HG03354 (cell line): Measurements from ENCODE around the gene PCSK6.

Source experiments
- ATAC-seq: cut with Tn5 transposase; IDR thresholded peaks from one replicate; pipeline ENCODE4 v1.9.1; 2021; ENCODE audit warnings: mild to moderate bottlenecking; ENCODE audit not compliant: unreplicated experiment, poor library complexity, severe bottlenecking

PCSK6 gene

DNA sequence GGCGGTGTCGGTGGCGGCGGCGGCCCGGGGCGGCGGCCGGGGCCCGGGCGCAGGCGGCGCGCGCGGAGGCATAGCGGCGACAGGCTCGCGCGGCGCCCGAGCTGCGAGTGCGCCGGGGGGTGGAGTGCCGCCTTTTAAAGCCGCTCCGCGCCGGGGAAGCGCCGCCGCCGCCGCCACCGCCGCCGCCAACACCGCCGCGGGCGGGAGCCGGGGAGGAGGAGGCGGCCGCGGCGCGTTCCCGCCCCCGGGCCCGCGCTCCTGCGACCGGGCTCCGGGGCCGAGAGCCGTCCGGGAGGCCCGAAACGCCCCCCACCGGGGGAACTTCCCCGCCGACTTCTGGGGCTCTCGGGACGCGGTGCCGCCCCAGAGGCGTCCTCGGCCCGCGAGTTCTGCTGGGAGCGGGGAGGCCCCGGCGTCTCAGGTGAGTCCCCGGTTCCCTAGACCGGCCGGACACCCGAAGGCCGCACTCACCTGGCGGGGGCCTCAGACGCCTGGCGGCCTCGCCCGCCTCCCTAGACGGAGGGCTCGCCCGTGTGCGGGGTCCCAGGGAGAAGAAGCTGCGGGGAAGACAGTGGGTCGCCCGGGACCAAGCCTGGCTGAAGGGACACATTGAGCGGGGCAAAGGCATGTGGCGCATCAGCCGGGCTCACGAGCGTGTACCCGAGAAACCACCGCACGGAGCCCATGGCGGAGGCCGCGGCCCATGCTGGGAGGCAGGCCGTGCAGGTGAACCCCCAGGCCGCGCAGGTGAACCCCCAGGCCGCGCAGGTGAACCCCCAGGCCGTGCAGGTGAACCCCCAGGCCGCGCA lies at the start of gene PCSK6:
TSS of gene PCSK6 (minus strand) at position 109 of the 809 bp plus-strand sequence. CDS start at position 72, 37 bp downstream.
- ATAC-seq: no peak

DNA sequence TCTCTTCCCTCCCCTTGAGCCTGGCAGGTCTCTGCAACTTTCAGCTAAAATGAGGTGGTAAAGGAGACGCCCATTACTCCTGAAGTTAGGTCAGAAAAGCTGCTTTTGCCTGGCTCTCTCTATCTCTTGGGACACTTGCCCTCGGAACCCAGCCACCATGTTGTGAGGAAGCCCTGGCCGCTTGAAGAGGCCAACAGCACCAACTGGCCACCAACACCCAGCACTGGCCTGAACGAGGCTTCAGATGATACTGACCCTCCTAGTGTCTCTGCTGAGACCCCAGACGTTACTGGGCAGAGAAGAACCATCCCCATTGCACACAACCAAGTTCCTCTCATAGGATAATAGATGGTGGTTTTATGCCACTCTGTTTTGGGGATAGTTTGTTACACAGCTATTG lies 49.5 kb upstream of the PCSK6 start:
- no peak for ATAC-seq

DNA sequence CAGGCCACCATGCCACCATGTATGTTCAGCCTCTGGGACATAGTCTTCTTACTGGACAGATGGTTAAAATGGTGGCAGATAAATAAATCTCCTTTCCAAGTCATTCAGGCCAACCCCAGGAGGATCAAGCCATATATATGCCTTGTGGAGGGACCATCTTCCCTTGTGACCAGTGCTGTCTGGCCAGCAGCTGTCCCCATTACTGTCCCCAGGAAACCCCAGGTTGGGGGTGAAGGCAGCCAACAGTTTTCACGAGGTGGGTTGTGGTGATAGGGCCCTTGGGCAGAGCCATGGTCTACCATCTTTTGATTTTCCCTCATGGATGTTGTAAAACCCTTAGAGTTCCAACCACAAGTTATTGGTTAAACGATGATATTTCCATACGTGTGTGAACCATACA lies 48.7 kb upstream of the PCSK6 start:
- ATAC-seq: no peak

GRCh38 chr15:101537483-101538080 lies 48.1 kb upstream of the PCSK6 start:
- no peak for ATAC-seq

DNA sequence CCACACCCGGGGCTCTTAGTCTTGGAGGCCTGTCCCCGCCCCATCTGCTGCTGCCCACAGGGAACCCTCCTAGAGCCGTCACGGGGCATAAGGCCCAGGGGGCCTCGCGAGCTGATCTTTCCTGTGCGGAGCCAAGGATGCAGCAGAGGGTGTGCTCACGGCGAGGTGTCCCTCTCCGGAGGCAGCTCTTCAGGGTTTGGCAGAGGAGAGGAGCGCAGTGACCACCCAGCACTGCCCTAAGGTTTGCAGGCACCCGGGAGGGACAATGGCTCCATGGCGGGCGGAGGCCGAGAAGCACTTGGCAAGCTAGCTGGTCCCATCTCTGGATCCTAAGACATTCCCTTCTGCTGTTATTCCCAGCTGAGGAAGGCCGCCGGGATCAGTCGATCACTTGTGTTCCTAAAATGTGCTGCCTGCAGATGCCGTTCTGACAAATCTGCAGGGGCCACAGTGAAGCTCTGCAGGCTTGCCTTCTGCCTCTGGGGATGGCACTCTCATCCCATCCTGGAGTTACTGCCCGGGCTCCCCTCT lies 47.4 kb upstream of the PCSK6 start:
- no peak for ATAC-seq

- no peak for ATAC-seq
Observed at GRCh38 chr15:101536166-101536874, 46.8 kb upstream of the PCSK6 start.

DNA sequence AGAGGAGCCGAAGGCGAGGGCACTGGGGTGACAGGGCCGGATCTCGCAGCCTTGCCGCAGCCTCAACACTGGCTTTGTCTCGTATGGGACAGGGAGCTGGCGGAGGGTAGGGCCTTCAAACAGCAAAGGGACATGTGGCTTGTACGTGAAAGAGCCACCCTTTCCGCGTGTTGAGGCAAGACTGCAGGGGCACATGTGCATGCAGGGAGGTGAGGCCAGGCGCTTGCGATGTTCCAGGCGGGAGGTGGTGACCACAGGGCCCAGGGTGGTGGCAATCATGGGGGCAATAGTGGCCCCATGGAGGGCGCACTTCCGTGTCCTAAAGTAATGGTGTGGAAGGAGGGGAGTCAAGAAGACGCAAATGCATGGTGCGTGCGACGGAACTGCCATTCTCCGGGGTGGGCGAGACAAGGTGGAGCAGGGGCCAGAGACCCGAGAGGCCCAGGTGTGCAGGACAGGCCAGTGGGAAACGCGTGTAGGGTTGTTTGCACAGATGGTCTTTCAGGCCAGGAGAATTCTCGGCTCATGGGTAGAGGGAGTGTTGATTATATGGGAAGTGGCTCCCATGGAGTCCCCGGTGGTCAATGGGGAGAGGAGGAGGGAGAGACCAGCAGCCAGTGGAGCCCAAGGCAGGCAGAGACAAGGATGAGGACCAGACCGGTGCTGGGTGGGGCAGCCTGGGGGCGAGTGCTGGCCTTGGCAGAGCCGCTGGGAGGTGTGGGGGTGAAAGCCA lies 45.8 kb upstream of the PCSK6 start:
- no peak for ATAC-seq

- no peak for ATAC-seq
Observed at GRCh38 chr15:101534376-101534970, 45.0 kb upstream of the PCSK6 start.

DNA sequence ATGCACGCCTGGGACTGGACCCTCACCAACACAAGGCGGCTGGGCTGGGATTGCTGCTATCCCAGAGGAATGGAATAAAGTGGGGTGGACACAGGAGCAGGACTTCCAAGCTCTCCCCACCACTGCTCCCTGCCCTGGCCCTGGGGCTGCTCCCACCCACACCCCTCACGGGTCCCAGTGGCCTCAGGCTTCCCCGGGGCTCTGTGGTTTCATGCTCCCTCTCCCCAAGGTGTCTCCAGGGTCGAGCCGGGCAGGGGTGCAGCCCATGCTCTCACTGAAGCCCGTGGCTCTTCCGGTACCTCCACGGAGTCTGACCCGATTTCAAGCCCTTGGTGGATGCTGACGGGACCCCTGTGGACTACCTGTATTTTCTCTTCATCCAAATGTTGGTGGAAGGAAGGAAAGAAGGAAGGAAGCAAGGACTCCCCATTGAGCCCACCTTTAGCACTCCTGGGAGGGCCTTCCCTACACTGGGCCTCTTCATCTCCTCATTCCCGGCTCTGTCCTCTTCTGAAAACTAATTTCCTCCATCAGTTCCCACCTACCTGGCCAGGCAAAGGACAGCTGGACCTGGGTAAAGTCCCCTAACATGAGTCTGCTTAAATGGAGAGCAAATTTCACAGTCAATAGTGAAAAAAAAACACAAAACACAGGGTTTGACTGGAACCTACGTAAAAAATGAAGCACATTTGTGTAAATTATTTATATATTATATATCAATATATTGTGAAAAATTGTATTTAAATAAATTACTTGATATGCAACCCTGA lies 44.0 kb upstream of the PCSK6 start:
- ATAC-seq: no peak

DNA sequence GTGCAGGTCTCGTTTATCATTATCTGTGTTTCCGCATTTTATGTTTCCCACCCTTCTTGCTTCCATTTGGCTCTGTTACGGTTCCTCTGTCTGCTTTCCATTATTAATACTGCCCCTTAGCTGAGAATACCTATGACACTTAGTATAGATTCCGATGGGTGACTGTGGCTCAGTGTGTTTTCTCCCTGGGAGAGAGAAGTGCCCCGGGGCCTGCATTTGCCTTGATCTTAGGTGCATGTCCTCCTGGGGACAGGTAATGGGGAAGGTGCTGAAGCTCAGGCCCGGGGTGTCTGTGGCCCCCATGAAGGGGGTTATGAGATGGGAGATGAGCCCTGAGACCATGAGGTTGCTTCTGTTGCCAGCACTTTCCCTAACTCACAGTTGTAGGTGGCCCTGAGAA lies 43.4 kb upstream of the PCSK6 start:
- no peak for ATAC-seq

GRCh38 chr15:101531170-101531569 lies 41.7 kb upstream of the PCSK6 start:
- ATAC-seq: no peak

- no peak for ATAC-seq
Observed at GRCh38 chr15:101530224-101530958, 40.9 kb upstream of the PCSK6 start.

DNA sequence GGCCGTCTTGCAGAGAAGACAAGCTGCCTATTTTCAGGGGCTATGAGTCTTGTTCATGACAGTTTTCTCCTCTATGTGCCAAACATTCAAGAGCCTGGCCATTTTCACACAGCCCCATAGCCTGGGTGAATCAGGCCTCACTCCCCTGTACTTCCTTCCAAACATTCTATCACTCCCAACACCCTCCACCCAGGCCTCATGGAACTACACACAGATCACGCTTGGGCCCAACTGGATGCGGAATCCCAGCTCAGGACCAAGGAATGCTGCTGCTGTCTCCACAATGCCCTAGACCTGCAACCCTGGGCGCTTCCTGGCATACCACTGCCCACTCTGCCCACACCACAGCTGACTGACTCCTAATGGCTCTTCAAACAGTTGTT lies 39.4 kb upstream of the PCSK6 start:
- ATAC-seq: no peak

DNA sequence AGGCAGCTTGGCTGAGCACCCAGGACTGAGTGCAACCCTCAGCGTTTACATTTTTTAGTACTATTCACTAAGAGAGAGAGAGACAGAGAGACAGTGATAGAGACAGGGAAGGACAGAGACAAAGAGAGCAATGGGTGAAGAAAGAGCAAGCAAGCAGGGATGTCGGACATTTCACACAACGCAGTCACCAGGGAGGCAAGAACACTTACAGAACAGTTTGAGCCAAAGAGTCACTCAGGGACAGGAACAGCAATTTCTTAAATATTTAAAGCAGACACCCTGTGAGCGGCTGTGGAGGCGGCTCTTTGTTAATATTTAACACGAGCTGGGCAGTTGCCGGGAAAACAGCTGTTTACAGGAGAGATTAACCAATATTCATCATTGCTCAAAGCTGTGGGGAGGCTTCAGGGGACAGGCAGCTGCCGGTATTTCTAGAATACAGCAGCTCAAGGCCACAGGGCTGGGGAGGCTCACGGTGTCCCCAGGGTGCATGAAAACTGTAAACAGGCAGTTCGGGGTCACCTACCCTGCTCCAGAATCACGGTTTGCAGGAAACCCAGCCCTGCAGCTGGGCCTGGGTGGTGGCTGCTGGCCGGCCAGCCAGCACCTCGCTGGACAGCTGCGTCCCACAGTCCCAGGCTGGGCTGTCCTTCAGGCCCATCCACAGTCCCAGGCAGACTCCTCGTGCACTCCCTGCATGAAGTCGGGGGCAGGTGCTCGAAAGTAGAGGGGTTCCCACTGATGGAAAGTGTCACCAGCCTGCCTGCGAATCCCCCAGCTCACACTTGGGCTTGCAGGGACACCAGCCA lies 38.8 kb upstream of the PCSK6 start:
- peak; percentile 48 for ATAC-seq

DNA sequence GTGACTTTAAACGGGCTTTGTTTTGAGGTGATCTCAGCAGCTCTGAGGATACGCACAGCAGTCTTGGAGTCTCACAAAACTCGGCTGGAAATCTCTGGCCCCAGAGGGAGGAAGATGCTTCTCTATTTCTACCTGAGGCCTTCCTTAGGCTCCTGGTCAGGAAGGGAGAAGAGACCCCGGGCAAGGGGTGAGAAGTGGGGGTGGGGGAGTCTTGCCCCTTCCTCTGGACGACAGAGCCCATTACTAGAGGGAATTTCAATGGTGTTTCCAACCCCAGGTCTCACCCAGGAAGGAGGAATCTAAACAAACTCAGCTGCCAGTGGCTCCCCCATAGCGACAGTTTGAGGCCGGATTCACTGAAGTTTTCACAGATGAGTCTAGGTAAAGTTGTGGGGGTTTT lies 37.4 kb upstream of the PCSK6 start:
- no peak for ATAC-seq

DNA sequence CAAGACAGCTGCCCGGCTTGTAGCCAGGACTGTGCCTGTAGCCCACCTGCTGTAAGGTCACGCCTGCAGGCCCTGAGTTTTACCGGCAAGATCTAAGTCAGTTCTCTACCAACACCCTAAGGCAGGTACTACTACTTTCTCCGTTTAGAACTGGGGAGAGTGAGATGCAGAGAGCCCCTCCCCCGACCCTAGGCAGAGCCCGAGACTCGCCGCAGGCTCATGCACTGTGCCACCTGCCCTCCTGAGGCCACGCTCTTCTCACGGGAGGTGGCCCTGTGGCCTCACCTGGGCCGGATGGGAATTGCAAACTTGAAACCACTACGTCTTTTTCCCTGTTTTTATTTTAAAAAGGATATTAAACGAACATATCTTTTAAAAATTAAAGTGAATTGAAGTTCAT lies 36.9 kb upstream of the PCSK6 start:
- no peak for ATAC-seq

GRCh38 chr15:101526021-101526420 lies 36.5 kb upstream of the PCSK6 start:
- no peak for ATAC-seq
